BLaER1 treated with 17β-estradiol and CSF1 and Interleukin-3, amounts not matched to agents 10 nM and 100 nM (cell line): ENCODE results near the gene GJD4.

ENCODE experiments used
- H3K27ac ChIP-seq, 11 experiments: shearing (Covaris generic); formaldehyde crosslinking; 2 replicates each; pipeline ENCODE4 v1.8.1; 2022
- H3K27me3 ChIP-seq, 11 experiments: shearing (Covaris generic); formaldehyde crosslinking; 2 replicates each; pipeline ENCODE4 v1.8.1; 2022
- H3K36me3 ChIP-seq, 11 experiments: shearing (Covaris generic); formaldehyde crosslinking; 2 replicates each; pipeline ENCODE4 v1.8.1; 2022
- H3K4me1 ChIP-seq, 10 experiments: shearing (Covaris generic); formaldehyde crosslinking; 2 replicates each; pipeline ENCODE4 v1.8.1; 2022
- H3K4me2 ChIP-seq, 11 experiments: shearing (Covaris generic); formaldehyde crosslinking; 2 replicates each; pipeline ENCODE4 v1.8.1; 2022
- H3K4me3 ChIP-seq, 10 experiments: shearing (Covaris generic); formaldehyde crosslinking; 2 replicates each; pipeline ENCODE4 v1.8.1; 2022
- H3K9ac ChIP-seq, 11 experiments: shearing (Covaris generic); formaldehyde crosslinking; 2 replicates each; pipeline ENCODE4 v1.8.1; 2022
- H3K9me3 ChIP-seq, 11 experiments: shearing (Covaris generic); formaldehyde crosslinking; replicated peaks in 1 of 11; 2 replicates each; pipeline ENCODE4 v1.8.1; 2022
- H4K20me1 ChIP-seq, 11 experiments: shearing (Covaris generic); formaldehyde crosslinking; 2 replicates each; pipeline ENCODE4 v1.8.1; 2022
- Cebpa-rat ChIP-seq, 11 experiments: shearing (Covaris generic); IDR thresholded peaks; 2 replicates each; pipeline ENCODE4 v1.8.1; 2022

Gene GJD4

DNA sequence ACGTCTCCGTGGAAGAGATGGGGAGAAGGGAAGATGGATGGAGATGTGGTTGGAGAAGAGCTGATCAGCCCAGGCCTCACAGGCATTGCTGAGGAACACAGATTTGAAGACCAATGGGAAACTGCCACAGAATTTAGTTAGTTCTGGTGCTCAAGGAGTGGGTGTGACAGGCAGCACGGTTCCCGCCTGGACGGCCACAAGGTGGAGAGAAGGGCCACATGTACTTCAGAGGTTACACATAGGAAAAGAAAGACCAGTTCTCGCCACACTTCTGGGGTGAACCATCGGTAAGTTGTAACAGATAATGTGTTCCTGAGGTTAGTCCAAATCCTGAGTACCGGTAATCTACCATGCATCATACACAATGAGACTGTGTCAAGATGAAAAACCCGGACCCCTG, 29.5 kb upstream of the GJD4 start:
- no peak overlapping the region for H3K9ac ChIP-seq
- H3K9me3 ChIP-seq = no peaks in the 10 kb centered on the region
- no peak overlapping the region for H3K27ac ChIP-seq
- H3K4me3 ChIP-seq = no peak overlapping the region
- no peaks in the 10 kb centered on the region for H3K27me3 ChIP-seq
- TF ChIP-seq Cebpa-rat (IDR thresholded peaks at IDR 0.05) = no peak
- H4K20me1 ChIP-seq = no peaks in the 10 kb centered on the region; a peak in 1 of 22 replicates
- no peak overlapping the region for H3K4me2 ChIP-seq
- peaks cover 22 to 54% (median 40%) of the 10 kb centered on the region in 11 experiments for H3K36me3 ChIP-seq
- no peaks in the 10 kb centered on the region for H3K4me1 ChIP-seq

DNA sequence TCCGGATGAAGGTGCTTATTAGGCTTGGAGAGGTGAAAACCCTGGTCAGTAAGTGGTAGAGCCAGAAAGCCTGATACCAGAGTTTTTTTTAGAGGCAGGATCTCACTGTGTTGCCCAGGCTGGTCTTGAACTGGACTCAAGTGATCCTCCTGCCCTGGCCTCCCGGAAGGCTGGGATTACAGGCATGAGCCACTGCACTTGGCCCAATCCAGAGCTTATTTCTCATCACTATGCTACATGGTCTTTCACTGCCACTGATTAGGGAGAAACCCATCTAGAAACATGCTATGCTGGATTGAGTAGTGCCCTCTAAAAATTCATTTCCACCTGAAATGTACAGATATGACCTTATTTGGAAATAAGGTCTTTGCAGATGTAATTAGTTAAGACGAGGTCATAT, 28.4 kb upstream of the GJD4 start:
- Histone ChIP-seq H3K4me3 (no peak overlapping the region), H3K4me1 (no peaks in the 10 kb centered on the region), H3K9me3 (no peaks in the 10 kb centered on the region), H3K27me3 (no peaks in the 10 kb centered on the region), H4K20me1 (no peaks in the 10 kb centered on the region; a peak in 1 of 22 replicates), H3K9ac (no peak overlapping the region), H3K36me3 (peaks cover 19 to 46% (median 38%) of the 10 kb centered on the region in 11 experiments), H3K27ac (no peak overlapping the region), H3K4me2 (no peak overlapping the region)
- no peak for TF ChIP-seq Cebpa-rat (IDR thresholded peaks at IDR 0.05)

DNA sequence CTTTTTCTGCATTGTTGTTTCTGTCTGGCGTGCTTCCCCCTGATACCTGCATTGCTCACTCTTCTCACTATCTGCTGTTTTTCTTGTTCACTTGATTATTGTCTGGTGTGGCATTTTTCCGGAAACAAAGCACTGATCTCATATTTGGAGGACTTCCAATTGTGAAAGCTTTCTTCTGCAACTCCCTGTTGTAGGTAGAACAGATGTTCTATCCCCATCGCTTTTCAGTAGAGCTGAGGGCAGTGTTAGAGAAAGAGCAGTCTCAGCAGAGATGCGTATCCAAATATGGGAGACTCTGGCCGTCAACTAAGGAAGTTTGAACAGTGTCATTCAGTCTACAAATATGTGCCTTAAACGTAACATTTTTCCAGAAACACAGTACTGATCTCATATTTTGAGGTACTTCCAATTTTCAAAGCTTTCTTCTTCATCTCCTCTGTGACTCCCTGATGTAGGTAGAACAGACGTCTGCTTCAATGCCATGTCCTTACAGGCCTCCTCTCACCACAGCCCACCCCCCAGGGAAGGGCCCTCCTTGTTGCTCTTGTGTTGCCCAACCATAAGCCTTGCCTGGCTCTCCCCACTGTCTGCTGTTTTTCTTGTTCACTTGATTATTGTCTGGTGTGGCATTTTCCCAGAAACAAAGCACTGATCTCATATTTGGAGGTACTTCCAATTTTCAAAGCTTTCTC, 27.1 kb upstream of the GJD4 start:
- H3K4me1 ChIP-seq = no peaks in the 10 kb centered on the region
- H3K9me3 ChIP-seq = no peaks in the 10 kb centered on the region
- no peaks in the 10 kb centered on the region for H3K27me3 ChIP-seq
- H3K27ac ChIP-seq = no peak overlapping the region
- peaks cover 12 to 33% (median 26%) of the 10 kb centered on the region in 11 experiments; a peak in 21 of 22 replicates for H3K36me3 ChIP-seq
- no peak overlapping the region for H3K4me3 ChIP-seq
- TF ChIP-seq Cebpa-rat (IDR thresholded peaks at IDR 0.05) = no peak
- H3K4me2 ChIP-seq = no peak overlapping the region
- H3K9ac ChIP-seq = no peak overlapping the region
- H4K20me1 ChIP-seq = no peaks in the 10 kb centered on the region; a peak in 1 of 22 replicates

DNA sequence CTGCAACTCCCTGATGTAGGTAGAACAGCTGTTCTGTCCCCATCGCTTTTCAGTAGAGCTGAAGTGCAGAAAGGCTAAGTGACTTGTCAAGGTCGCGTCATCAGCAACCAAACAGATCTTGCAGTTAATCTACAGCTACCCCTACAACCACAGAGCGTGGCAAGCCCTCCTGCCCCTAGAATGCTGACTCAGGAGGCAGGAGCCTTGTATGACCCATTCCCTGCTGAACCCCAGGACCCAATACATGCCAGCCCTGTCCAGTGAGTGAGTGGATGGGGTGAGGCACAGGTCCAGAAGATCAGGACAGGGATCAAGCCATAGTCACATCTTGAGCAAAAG, 26.6 kb upstream of the GJD4 start:
- Histone ChIP-seq H3K4me2 (no peak overlapping the region), H3K27ac (no peak overlapping the region), H3K27me3 (no peaks in the 10 kb centered on the region), H3K36me3 (peaks cover 10 to 28% (median 21%) of the 10 kb centered on the region in 11 experiments; a peak in 21 of 22 replicates), H3K9ac (no peak overlapping the region), H3K9me3 (no peaks in the 10 kb centered on the region), H4K20me1 (no peaks in the 10 kb centered on the region; a peak in 1 of 22 replicates), H3K4me1 (no peaks in the 10 kb centered on the region), H3K4me3 (no peak overlapping the region)
- no peak for TF ChIP-seq Cebpa-rat (IDR thresholded peaks at IDR 0.05)

DNA sequence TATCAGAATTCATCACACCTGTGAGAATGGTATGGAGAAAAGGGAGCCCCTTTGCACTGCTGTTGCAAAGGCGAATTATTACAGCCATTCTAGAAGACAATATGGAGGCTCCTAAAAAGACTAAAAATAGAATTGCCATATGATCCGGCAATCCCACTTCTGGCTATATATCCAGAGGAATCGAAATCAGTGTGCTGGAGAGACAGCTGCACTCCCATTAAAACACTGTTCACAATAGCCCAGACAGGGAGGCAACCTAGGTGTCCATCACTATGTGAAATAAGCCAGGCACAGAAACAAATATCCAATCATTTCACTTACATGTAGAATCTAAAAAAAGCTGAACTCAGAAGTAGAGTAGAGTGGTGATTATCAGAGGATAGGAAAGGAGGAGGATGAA, 26.0 kb upstream of the GJD4 start:
- Histone ChIP-seq H3K4me3 (no peak overlapping the region), H3K27ac (no peak overlapping the region), H3K36me3 (peaks cover 8 to 23% (median 18%) of the 10 kb centered on the region in 11 experiments; a peak in 20 of 22 replicates), H4K20me1 (no peaks in the 10 kb centered on the region; a peak in 1 of 22 replicates), H3K4me1 (no peaks in the 10 kb centered on the region), H3K4me2 (no peak overlapping the region), H3K27me3 (no peaks in the 10 kb centered on the region), H3K9me3 (no peaks in the 10 kb centered on the region), H3K9ac (no peak overlapping the region)
- no peak for TF ChIP-seq Cebpa-rat (IDR thresholded peaks at IDR 0.05)

DNA sequence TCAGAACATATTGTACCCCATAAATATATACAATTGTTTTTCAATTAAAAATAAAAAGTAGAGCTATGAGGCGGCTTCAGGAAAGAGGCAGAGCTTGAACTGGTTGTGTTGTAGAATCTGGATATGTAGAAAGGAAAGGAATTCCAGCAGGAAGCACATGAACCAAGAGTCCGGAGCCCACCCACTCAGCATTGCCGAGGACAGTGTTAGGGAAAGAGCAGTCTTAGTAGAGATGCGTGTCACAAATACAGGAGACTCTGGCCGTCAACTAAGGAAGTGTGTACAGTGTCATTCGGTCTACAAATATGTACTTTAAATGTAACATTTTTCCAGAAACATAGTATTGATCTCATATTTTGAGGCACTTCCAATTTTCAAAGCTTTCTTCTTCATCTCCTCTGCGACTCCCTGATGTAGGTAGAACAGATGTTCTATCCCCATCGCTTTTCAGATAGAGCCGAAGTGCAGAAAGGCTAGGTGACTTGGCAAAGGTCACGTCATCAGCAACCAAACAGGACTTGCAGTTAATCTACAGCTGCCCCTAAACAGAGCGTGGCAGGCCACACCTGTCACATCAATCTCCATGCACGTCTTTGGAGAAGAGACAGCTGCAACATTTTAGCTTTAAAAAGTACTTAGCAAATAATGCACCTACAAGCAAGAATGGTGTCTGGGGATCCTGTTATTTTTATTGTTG, 25.3 kb upstream of the GJD4 start:
- Histone ChIP-seq H4K20me1 (no peaks in the 10 kb centered on the region; a peak in 1 of 22 replicates), H3K9ac (no peak overlapping the region), H3K4me2 (no peak overlapping the region), H3K27ac (no peak overlapping the region), H3K4me1 (no peaks in the 10 kb centered on the region), H3K4me3 (no peak overlapping the region), H3K27me3 (no peaks in the 10 kb centered on the region), H3K9me3 (no peaks in the 10 kb centered on the region), H3K36me3 (peaks cover under 1 to 15% (median 10%) of the 10 kb centered on the region in 11 experiments; a peak in 19 of 22 replicates)
- no peak for TF ChIP-seq Cebpa-rat (IDR thresholded peaks at IDR 0.05)

DNA sequence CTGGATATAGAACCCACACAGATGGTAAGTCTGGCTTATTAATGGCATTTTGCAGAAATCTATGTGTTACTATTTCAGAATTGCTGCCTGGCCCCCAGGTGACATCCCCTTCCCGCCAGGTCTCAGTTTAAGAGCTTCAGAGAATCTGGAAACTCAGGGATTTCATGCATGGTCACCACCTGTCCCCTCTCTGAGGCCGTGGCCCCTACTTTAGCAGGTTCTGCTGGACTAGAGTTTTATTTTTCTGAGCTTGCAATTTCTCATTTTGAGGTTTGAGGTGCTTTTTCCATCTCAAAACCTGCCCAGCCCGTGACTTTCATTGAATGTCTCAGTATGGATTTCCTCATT, 24.7 kb upstream of the GJD4 start:
- Histone ChIP-seq H3K9me3 (no peaks in the 10 kb centered on the region), H3K4me2 (no peak overlapping the region), H3K27me3 (no peaks in the 10 kb centered on the region), H3K9ac (no peak overlapping the region), H3K4me3 (no peak overlapping the region), H3K27ac (no peak overlapping the region), H3K36me3 (peaks cover 0 to 10% (median 6%) of the 10 kb centered on the region in 11 experiments; a peak in 13 of 22 replicates), H4K20me1 (no peaks in the 10 kb centered on the region; a peak in 1 of 22 replicates), H3K4me1 (no peaks in the 10 kb centered on the region)
- no peak for TF ChIP-seq Cebpa-rat (IDR thresholded peaks at IDR 0.05)

DNA sequence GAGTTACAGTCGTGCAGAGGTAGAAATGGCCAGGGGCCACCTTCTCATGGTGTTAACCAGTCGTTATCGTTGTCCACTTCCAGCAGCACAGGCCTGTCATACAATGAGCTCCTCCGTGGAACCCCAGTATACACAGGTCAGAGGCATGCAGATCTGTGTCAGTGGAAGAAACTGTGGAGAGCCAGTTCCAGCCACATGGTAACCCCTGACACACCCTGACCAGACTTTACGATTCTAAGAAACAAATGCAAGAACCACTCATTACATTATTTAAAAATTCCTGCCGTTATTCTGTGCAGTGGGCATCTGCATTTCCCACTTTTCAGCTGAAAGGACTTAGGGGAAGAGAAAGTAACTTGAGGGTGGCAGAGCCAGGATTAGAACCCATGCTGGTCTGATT, 23.5 kb upstream of the GJD4 start:
- no peaks in the 10 kb centered on the region for H3K27me3 ChIP-seq
- no peak overlapping the region for H3K4me2 ChIP-seq
- no peak overlapping the region for H3K4me3 ChIP-seq
- no peaks in the 10 kb centered on the region; a peak in 1 of 22 replicates for H3K36me3 ChIP-seq
- no peak overlapping the region for H3K9ac ChIP-seq
- H3K9me3 ChIP-seq = no peaks in the 10 kb centered on the region
- 0 out of 20 replicates have a peak, but pooled peaks cover 0 to 6% (median 0%) of the 10 kb centered on the region in 10 experiments for H3K4me1 ChIP-seq
- H4K20me1 ChIP-seq = no peaks in the 10 kb centered on the region; a peak in 1 of 22 replicates
- H3K27ac ChIP-seq = no peak overlapping the region
- no peak for TF ChIP-seq Cebpa-rat (IDR thresholded peaks at IDR 0.05)

DNA sequence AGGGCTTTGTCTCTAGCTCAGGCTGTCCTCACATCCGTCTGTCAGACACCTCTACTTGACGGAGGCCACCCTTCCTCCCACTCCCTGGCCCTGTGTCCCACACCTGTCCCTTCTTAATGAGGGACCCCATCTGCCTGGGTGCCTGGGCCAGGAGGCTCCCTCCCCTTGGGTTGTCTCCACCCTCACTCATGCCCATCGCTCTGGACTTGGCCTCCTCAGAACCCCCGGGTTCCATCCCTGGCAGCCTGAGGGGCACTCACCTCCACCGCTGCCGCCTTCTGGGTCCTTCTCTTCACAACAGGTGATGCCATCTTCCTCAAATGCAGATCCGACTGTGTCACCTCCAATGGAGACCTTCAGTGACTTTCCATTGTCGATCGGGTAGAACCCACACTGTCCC, 20.2 kb upstream of the GJD4 start:
- H3K4me1 ChIP-seq = 0 out of 20 replicates have a peak, but pooled peaks cover 0 to 6% (median 0%) of the 10 kb centered on the region in 10 experiments
- no peak for TF ChIP-seq Cebpa-rat (IDR thresholded peaks at IDR 0.05)
- H4K20me1 ChIP-seq = no peaks in the 10 kb centered on the region
- H3K27me3 ChIP-seq = no peaks in the 10 kb centered on the region
- no peak overlapping the region for H3K9ac ChIP-seq
- H3K4me2 ChIP-seq = no peak overlapping the region
- H3K27ac ChIP-seq = no peak overlapping the region
- H3K4me3 ChIP-seq = no peak overlapping the region
- 0 out of 22 replicates have a peak, but pooled peaks cover 0 to 2% (median 0%) of the 10 kb centered on the region in 11 experiments for H3K9me3 ChIP-seq
- H3K36me3 ChIP-seq = no peaks in the 10 kb centered on the region
